Endothelial cell of umbilical vein (primary cell): ENCODE data around the gene GTF2F1. TPM values are rescaled to one million over a fixed set of nuclear protein-coding genes. Genes with fewer than 3 reads are reported as not detected.

Experiments used
- BruUV-seq: library from RNA; stranded (reverse); fragments of 400-500 nt; replicated peaks from 2 replicates; lab custom pipeline; 2021; lab: Mats Ljungman, UMichigan
- CTCF ChIA-PET: fragments of 300-600, 350-600 bp; sonication (Branson Sonifier 250); formaldehyde crosslinking; loops from one replicate; lab custom pipeline; 2021; ENCODE audit warnings: antibody characterized with exemption, inconsistent platforms; lab: Charles Lee
- POLR2A ChIA-PET: fragments of 300-600, 350-600 bp; sonication (Branson Sonifier 250); formaldehyde crosslinking; loops from one replicate; lab custom pipeline; 2021; ENCODE audit warnings: antibody characterized with exemption, inconsistent platforms; lab: Charles Lee
- DNase-seq: peaks from one replicate; pipeline ENCODE4 v3.0.0-alpha.2; 2011; ENCODE audit warnings: low read depth, low spot score
- FAIRE-seq: peaks from 2 replicates; lab custom pipeline; 2011; peaks lifted over from hg19 to GRCh38; lab: Jason Lieb, UNC
- H2AFZ ChIP-seq: 2 replicates; pipeline ENCODE4 v1.6.0; 2012; ENCODE audit warnings: low read depth, low read length, control low read depth, inconsistent platforms
- H3K27ac ChIP-seq: 2 replicates; pipeline ENCODE4 v1.5.1; 2011; ENCODE audit warnings: low read depth, mild to moderate bottlenecking, control low read depth, low read length, moderate library complexity; ENCODE audit not compliant: insufficient read depth
- H3K27me3 ChIP-seq, 2 experiments: 2 replicates each; pipeline versions ENCODE4 v1.6.0 to v1.6.1; 2011; ENCODE audit warnings: low read length in 2 of 2, mixed read lengths in 1 of 2; ENCODE audit not compliant: control insufficient read depth in 2 of 2, insufficient read depth in 2 of 2
- H3K36me3 ChIP-seq, 2 experiments: 2 replicates in 1 of 2; 3 replicates in 1 of 2; pipeline ENCODE4 v1.5.1; 2011; ENCODE audit warnings: low read length in 2 of 2, mild to moderate bottlenecking in 1 of 2, moderate library complexity in 1 of 2; ENCODE audit not compliant: control insufficient read depth in 2 of 2, insufficient read depth in 2 of 2; ENCODE audit errors: extremely low read depth in 1 of 2
- H3K4me1 ChIP-seq: 3 replicates; pipeline ENCODE4 v1.5.1; 2011; ENCODE audit warnings: mild to moderate bottlenecking, low read length; ENCODE audit not compliant: control insufficient read depth, insufficient read depth; ENCODE audit errors: extremely low read depth
- H3K4me2 ChIP-seq: 2 replicates; pipeline ENCODE4 v1.6.1; 2011; ENCODE audit warnings: low read length, control low read depth, mixed read lengths; ENCODE audit not compliant: insufficient read depth
- H3K4me3 ChIP-seq, 3 experiments: fragments of 200-600 bp in 1 of 3; sonication (generic), shearing (Covaris generic) in 1 of 3; replicated peaks in 1 of 3; 2 replicates each; pipeline ENCODE4 v1.5.1; 2011 to 2016; ENCODE audit warnings: control low read depth in 3 of 3, low read length in 3 of 3, mild to moderate bottlenecking in 2 of 3, inconsistent platforms in 1 of 3, low read depth in 1 of 3, moderate library complexity in 1 of 3; ENCODE audit not compliant: insufficient read depth in 1 of 3
- H3K79me2 ChIP-seq: 2 replicates; pipeline ENCODE4 v1.6.0; 2012; ENCODE audit warnings: low read length, inconsistent platforms; ENCODE audit not compliant: control insufficient read depth, insufficient read depth
- H3K9ac ChIP-seq: replicated peaks from 2 replicates; pipeline ENCODE3; 2011; ENCODE audit warnings: low read length, control low read depth; ENCODE audit not compliant: insufficient read depth; ENCODE audit errors: extremely low read depth
- H3K9me1 ChIP-seq: replicated peaks from 3 replicates; pipeline ENCODE4 v1.6.0; 2011; ENCODE audit warnings: mild to moderate bottlenecking, low read length; ENCODE audit not compliant: control insufficient read depth, insufficient read depth; ENCODE audit errors: extremely low read depth
- H3K9me3 ChIP-seq: replicated peaks from 2 replicates; pipeline ENCODE4 v1.5.1; 2012; ENCODE audit warnings: low read length, inconsistent platforms; ENCODE audit not compliant: control insufficient read depth, insufficient read depth
- H4K20me1 ChIP-seq: replicated peaks from 2 replicates; pipeline ENCODE3; 2011; ENCODE audit warnings: mild to moderate bottlenecking, low read length; ENCODE audit not compliant: control insufficient read depth, insufficient read depth; ENCODE audit errors: extremely low read depth
- CTCF ChIP-seq, 2 donors: IDR thresholded peaks; 1 replicate in 1 of 2; 2 replicates in 1 of 2; pipeline ENCODE4 v1.5.1; 2011; ENCODE audit warnings: low read length in 2 of 2, mild to moderate bottlenecking in 2 of 2, moderate library complexity in 2 of 2, control low read depth in 1 of 2, inconsistent platforms in 1 of 2, low read depth in 1 of 2; ENCODE audit not compliant: insufficient read depth in 1 of 2; ENCODE audit errors: extremely low read depth in 1 of 2
- EZH2 ChIP-seq: IDR thresholded peaks from 2 replicates; pipeline ENCODE4 v1.6.1; 2012; ENCODE audit warnings: borderline replicate concordance, low read depth, mild to moderate bottlenecking, moderate library complexity, low read length, inconsistent platforms; ENCODE audit not compliant: severe bottlenecking
- GATA2 ChIP-seq: IDR thresholded peaks from 2 replicates; pipeline ENCODE4 v1.7.0; 2011; ENCODE audit warnings: low read depth, mild to moderate bottlenecking, moderate library complexity, mixed read lengths, low read length; ENCODE audit not compliant: insufficient read length, insufficient read depth
- MAX ChIP-seq: IDR thresholded peaks from 2 replicates; pipeline ENCODE4 v1.6.1; 2011; ENCODE audit not compliant: insufficient read depth, insufficient read length
- MYC ChIP-seq: IDR thresholded peaks from one replicate; pipeline ENCODE4 v1.6.1; 2011; ENCODE audit warnings: mild to moderate bottlenecking, low read depth, low read length
- POLR2A ChIP-seq: IDR thresholded peaks from 2 replicates; pipeline ENCODE4 v1.6.1; 2012; ENCODE audit warnings: low read depth, mild to moderate bottlenecking, control low read depth, low read length
- POLR2AphosphoS5 ChIP-seq: IDR thresholded peaks from 2 replicates; pipeline ENCODE4 v1.6.1; 2012; ENCODE audit warnings: low read depth, mild to moderate bottlenecking, control low read depth, low read length, moderate library complexity; ENCODE audit not compliant: insufficient read depth
- dilution Hi-C: fragments of 300-500 bp; cut with MboI; formaldehyde crosslinking; loops from one replicate; pipeline ENCODE4 v1.15.0; 2019; ENCODE audit warnings: low sequenced_read_pairs; ENCODE audit not compliant: extremely low pct_ligation_motif_present
- intact Hi-C: fragments of 100-400 bp; cut with micrococcal nuclease; formaldehyde crosslinking; loops from one replicate; pipeline ENCODE4 v1.10.0; 2022
- polyA plus RNA-seq, 4 experiments: library from polyadenylated mRNA; depleted of rRNA in 3 of 4; stranded (reverse) in 3 of 4; unstranded in 1 of 4; fragments of >200 nt; gene quantifications; 2 replicates each; pipeline versions ENCODE4 v1.2.1 to v1.2.3, GENCODE V29; 2011 to 2012; ENCODE audit warnings: missing spikeins in 1 of 4
- total RNA-seq: library from RNA; stranded (reverse); gene quantifications from 2 replicates; pipeline ENCODE4 v1.2.3, GENCODE V29; 2021

The GTF2F1 gene
- total and polyA plus RNA-seq, 2 donors (not counting 3 experiments of a cell fraction or from before 2014, with no cell fraction given): 44.8 to 56.4 TPM

DNA sequence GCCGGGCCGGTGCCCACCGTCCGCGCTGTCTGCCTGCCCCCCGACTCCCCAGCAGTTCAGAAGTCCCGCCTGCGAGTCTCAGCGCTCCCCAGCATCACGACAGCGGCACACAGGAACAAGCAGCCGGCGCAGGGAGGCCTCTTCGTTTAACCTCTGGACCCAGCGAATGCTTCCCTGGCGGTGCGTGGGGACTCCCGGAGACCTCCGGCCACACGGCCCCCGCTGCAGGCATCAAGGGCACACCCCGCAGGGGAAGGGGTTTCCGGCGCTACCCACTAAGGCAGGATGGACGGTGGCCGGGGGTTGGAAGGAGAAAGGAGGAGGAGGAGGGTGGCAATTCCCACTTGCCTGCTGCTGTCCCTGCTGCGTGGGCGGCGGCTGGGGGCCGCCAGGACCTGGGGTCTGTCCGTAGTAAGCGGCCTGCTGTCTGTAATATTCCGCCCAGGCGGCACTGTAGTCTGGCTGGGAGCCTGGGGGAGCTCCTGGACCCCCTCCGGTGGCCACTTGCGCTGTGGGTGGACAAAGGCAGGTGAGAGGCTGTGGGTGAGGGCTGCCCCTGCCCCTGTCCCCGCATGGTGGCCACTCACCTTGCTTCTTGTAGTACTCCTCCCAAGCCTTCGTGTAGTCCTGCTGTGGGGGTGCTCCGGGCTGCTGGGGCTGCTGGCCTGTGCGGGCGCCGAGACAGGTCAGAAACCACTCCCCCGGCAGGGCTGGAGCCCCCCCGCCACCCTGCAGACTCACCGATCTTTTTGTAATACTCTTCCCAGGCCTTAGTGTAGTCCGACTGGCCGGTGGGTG, 22.0 kb upstream of the GTF2F1 start:
- Histone ChIP-seq H2AFZ (no peak overlapping the region), H3K9me1 (no peaks in the 10 kb centered on the region), H4K20me1 (no peaks in the 10 kb centered on the region), H3K27ac (no peak overlapping the region), H3K9me3 (no peaks in the 10 kb centered on the region), H3K4me3 (no peak overlapping the region), H3K36me3 (peaks cover 26 to 51% of the 10 kb centered on the region in 2 experiments), H3K27me3 (no peaks in the 10 kb centered on the region), H3K79me2 (peaks cover 14% of the 10 kb centered on the region), H3K4me2 (no peak overlapping the region), H3K9ac (no peak overlapping the region), H3K4me1 (no peaks in the 10 kb centered on the region)
- intact Hi-C loops (no loop called here), dilution Hi-C loops (no loop called here)
- TF ChIP-seq POLR2AphosphoS5 (no peak), CTCF (IDR thresholded peaks at IDR 0.05; ENCODE audit: extremely low read depth in 1 of 2, insufficient read depth in 1 of 2, low read depth in 1 of 2, low read length in 2 of 2) (no peak), MAX (no peak), GATA2 (no peak), EZH2 (no peak), POLR2A (no peak), MYC (no peak)
- DNase-seq (no peak), FAIRE-seq (no peak)
- BruUV-seq: no TSS peak
- ChIA-PET CTCF (no interaction called here), POLR2A (no interaction called here)
